ENCODE results near the gene DUSP8.

Gene DUSP8

DNA sequence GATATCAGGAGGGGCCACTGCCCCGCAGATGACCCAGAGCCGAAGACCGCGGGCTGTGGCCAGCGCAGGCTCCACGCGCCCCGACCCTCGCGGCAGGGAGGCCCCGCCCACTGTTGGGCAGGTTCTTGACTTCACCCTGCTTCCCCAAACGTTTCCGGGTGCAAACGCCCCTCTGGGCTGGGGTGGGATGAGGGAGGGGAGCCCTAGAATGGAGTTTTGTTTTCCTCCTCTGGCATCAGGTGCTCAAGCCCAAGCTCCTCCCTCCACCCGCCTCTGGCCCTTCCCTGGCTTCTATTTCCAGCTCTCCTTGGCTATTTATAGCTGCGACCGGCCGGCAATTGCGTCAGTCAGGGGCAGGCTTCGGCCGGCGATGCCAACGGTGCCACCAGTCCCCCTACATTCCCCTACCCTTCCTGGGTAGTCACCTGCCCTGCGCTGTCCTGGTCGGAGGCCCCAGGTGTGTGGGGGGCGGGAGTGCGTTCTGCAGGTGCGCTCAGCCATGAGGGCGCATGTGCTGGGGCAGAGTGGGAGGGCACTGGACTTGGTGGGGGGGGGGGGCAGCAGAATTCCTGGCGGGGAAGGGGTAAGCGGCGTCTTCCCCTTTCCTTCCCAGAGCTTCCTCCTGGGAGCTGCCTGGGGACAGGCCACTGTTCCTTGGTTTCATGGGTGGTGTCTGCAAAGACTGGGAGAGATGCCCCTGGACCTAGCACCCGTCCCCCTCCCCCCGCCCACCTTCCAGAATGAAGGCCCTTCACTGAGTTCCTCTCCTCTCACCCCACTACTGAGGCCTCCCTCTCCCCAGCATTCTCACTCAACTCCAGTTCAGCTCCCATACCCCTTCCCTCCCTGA lies 23.6 kb downstream of the DUSP8 start:
- peak; percentile 68 for DNase-seq

- no peak for DNase-seq
Observed at GRCh38 chr11:1547467-1548098, 24.5 kb downstream of the DUSP8 start.

DNA sequence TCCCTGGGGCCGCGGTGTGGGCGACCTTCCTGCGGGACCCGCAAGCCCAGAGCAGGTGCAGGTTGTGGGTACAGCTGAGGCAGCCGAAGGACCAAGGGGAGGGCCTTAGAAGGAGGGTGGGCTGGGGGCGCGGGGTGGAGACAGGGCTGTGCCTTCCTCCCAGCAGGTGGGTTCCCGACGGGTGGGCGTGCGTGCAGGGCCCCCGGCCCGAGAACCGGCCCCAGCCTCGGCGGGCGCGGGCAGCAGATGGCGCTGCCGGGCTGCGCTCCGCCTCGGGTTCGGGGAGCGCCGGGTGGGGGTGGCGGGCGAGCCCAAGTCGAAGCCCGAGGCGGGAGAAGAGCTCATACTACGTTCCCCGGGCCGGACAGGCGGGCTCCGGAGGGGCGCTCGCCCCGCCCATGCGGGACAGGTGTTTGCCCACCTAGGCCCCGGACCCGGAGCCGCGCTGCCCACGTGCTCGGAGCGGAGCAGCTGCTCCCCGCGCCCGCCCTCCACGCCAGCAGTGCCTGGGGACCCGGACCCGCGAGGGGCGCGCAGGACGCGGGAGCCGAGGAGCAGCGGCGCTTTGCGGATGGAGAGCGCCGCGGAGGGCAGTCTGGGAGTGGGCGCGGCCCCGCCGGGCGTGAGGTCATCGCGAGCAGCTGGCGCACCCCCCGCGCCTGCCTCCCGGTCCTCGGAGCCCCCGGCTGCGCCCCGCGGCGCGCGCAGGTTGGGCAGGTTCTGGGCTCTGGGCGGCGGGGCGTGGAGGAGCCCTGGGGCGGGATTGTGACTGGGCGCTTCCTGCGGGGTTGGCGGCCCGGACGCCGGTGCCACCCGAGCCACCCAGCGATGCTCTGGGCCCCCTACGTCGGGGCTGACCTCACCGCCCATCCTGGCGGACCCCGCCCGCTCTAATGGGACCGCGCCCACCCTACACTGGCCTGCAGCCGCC lies 25.3 kb downstream of the DUSP8 start:
- peak; percentile 49 for DNase-seq

DNA sequence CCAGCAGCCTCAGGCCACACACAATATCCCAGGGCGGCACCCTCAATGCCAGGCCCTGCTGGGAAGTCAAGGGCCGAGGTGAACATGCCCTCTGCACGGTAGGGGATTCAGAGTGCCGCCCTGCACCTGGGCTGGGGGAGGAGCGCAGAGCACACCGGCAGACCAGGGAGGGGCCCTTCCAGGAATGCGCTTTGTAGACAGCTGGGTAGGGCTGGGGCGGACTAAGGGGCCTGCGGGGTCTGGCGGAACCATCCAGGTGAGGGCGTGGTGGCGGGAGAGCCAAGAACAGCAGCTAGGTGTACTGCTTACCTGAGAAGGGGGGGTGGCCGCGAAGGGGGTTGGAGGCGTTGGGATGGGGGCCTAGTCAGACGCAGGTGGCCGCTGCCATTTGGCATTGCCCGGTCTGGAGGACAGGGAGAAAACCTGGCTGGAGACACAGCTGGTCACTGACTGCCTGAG lies 26.0 kb downstream of the DUSP8 start:
- no peak for DNase-seq

DNA sequence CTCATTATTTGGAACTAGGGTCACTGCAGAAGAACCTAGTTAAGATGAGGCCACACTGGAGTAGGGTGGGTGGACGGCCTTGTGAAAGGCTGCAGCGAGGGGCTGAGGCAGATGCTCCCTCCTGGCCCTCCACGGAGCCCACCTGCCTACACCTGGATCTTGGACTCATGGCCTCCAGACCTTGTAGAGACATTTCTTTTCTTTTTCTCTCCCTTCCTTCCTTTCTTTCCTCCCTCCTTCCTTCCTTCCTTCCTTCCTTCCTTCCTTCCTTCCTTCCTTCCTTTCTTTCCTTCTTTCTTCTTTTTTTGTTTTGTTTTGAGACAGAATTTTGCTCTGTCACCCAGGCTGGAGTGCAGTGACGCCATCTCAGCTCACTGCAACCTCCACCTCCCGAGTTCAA lies 26.6 kb downstream of the DUSP8 start:
- no peak for DNase-seq

GRCh38 chr11:1544536-1544935 lies 27.5 kb downstream of the DUSP8 start:
- DNase-seq = no peak

GRCh38 chr11:1543606-1544263 lies 28.3 kb downstream of the DUSP8 start:
- no peak for DNase-seq

DNA sequence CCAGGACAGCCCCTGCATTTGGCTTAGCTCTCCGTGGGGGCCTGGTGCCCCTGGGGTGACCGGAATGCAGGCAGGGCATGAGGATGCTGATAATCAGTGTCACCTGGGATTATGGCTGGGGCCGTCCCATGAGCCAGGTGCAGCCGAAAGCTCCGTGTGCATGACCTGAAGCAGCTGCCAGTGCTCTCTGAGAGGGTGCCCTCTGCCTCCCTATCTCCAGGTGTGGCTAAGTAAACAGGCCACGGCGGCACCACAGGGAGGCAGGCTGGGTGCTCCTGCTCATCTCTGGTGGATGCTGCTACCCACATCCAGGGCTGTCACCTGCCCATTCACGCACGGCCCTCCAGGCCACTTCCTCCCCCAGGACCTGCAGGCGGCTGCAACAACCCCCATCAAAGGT lies 29.8 kb downstream of the DUSP8 start:
- peak; percentile 11 for DNase-seq

GRCh38 chr11:1541474-1542204 lies 30.4 kb downstream of the DUSP8 start:
- no peak for DNase-seq

DNA sequence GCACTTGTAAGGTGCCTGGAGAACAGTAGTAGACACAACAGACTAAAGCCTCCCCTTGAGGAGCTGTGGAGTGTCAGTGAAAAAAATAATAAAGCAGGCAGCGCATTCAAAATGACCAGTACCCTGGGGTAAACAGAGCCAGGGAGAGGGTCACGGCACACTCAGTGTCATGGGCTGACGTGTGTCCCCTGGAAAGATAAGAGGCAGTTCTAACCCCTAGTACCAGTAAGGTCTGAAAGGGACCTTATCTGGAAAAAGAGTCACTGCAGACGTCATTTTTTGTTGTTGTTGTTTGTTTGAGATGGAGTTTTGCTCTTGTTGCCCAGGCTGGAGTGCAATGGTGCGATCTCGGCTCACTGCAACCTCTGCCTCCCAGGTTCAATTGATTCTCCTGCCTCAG lies 32.0 kb downstream of the DUSP8 start:
- no peak for DNase-seq

- no peak for DNase-seq
Observed at GRCh38 chr11:1538153-1538552, 33.9 kb downstream of the DUSP8 start.

DNA sequence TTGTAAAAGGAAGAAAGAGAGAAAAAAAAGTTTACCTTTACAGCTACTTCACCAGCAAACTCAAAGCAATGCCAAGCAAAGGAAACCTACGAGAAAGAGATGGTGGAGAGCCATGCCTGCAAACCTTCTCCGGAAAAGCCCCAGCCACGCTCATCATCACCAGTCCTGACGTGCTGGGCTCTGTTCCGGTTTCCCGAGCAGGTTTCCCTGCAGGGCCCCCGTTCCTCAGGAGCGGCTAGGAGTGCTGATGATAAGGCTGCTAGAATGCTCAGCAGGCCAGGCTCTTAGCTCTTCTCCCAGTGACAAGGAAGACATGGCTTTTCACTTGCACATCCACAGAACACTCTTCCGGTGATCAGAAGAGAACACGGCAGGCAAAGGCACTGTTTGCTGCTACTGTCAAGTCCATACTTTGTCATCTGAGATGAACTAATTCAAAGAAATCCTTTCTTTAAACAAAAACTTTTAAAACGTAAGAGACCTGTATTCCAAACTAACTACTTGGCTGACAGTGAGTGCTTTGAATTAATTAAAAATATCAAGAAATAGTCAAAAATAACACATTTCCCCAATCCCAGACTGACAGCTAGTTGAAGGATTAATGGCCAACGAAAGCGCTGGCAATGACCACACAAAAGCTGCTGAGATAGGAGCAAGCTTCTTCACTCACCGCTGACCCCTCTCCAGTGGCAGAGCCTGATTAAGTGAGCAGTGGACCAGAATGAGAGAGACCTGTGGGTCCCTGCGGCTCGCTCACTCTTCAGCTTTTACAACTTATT lies 35.8 kb downstream of the DUSP8 start:
- no peak for DNase-seq

GRCh38 chr11:1534682-1535081 lies 37.4 kb downstream of the DUSP8 start:
- DNase-seq = no peak

GRCh38 chr11:1534171-1534570 lies 37.9 kb downstream of the DUSP8 start:
- DNase-seq = no peak

DNA sequence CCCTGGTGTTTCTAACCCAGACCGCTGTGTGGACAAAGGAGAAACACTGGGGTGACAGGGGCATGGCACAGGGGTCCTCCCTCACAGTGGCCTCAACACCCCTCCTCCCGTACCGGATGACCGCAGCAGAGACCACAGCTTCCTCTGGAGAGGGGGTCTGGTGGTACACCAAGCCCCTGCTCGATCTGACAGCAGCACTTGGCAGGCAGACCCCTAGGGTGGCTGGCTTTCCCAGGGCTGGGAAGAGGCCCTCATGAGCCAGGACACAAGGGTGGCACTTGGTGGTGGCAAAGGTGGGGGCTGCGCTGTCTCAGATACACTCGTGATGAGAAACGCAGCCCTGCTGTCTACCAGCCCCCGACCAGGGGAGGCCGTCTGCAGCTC lies 38.7 kb downstream of the DUSP8 start:
- no peak for DNase-seq

DNA sequence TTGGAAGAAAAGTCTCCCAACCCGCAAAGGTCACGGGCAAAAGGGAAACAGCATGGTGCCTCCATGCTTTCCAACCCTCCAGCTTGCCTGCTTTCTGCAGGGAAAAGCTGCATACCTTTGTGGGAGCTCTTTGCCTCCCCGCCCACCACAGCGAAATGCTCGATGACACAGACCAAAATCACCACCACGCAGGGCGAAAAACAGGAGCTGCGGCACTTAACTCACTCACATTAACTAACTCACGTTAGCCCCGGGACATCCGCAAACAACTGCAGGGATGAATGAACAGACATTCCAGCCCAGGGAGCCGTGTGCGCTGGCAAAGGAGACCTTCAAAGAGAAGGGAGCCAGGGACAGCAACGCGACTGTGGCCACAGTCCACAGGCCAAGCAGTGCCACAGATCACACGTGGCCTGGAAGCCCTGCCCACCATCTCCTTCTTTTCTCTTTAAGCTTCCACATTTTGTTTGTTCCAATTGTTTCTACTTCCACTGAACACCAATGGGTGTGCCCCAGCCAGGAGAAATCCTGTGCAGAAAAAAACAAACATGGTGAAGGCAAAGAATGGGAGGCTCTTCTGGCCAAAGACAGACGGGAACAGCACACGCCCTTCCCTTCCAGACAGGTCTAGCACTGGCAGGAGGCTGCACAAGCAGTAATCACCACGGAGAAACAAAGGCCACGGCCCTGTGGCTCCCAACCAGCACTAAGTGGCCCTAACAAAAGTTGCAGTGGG lies 39.3 kb downstream of the DUSP8 start:
- no peak for DNase-seq

- no peak for DNase-seq
Observed at GRCh38 chr11:1532014-1532586, 40.0 kb downstream of the DUSP8 start.

DNA sequence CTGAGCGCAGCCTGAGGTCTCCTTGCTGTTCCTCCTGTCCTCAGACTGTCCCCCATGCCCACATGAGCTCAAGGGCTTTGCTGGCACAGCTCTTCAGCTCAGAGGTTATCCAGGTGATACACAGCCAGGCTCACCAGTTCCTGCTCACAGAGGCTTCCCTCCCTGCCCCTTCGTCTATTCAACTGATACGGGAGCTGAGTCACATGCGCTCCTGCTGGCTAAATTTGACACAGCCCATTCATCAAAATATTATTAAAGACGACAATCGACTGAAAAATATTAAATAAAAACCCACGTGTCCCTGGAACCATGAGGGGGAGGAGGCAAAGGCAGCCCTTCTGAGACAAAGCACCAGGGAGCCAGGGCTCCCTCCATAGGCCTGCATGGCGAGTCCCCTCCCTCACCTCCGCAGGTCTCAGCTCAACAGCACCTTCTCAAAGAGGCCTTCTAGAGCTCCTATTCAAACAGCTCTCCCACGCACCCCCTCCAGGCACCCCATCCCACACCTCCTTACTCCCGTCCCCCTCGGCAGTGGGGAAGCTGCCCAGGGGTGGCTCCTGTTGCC lies 40.5 kb downstream of the DUSP8 start:
- DNase-seq = no peak

- DNase-seq = no peak
Observed at GRCh38 chr11:1530686-1531448, 41.2 kb downstream of the DUSP8 start.
